ENCODE data around the gene ELOVL6. TPM values are rescaled to one million over a fixed set of nuclear protein-coding genes. Genes with fewer than 3 reads are reported as not detected.

Gene ELOVL6
- total RNA-seq, 4 donors from 2014 or later: 2.1 to 4.1 (median 3.3) TPM

DNA sequence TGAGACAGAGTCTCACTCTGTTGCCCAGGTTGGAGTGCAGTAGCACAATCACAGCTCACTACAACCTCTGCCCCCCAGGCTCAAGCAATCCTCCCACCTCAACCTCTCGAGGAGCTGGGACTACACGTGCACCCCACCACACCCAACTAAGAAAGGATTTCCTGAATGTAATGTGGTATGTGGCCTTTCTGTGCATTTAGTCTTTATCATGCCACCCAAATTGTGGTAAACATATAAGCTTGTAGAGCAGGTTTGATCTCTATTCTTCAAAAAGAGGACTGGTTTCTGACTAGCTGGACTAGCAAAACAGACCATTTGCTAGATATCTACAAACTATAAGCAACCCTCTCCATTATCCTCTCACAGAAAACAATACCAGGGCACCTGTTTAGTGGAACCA lies 33.6 kb downstream of the ELOVL6 start:
- intact Hi-C loops (cut with DNase I): no loop called here

DNA sequence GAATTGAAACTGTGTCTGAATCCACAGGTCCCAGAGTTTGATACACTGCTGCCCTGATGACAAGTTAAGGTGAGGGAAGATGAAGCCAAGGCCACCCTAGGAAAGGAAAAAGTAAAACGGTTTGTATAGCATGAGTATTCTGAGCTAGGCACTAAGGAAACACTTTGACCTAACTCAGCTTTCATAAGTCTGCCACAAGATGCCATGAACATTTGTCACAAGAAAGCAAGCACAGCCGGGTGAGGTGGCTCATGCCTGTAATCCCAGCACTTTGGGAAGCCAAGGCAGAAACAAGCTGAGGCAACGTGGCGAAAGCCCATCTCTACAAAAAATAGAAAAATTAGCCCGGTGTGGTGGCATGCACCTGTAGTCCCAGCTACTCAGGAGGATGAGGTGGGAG lies 34.2 kb downstream of the ELOVL6 start:
- DNase-seq: no peak
- no peaks in the 10 kb centered on the region for H3K4me1 ChIP-seq
- no peak overlapping the region for H3K4me3 ChIP-seq (replicated peaks in 1 of 3)
- intact Hi-C loops (cut with DNase I): no loop called here
- no peaks in the 10 kb centered on the region for H3K27me3 ChIP-seq
- no peak for TF ChIP-seq POLR2A (IDR thresholded peaks at IDR 0.05)
- TF ChIP-seq CTCF (IDR thresholded peaks at IDR 0.05): no peak
- 87 to 93% methylated on average over 5 of the region's 5 CpGs for WGBS, 2 donors
- H3K27ac ChIP-seq: no peak overlapping the region
- no peaks in the 10 kb centered on the region for H3K36me3 ChIP-seq
- H3K9me3 ChIP-seq: no peaks in the 10 kb centered on the region

More for the DNA sequence above, 33.6 kb downstream of the ELOVL6 start:
- Histone ChIP-seq H3K27me3 (no peaks in the 10 kb centered on the region), H3K9me3 (no peaks in the 10 kb centered on the region), H3K4me1 (no peaks in the 10 kb centered on the region), H3K4me3 (replicated peaks in 1 of 3) (no peak overlapping the region), H3K27ac (no peak overlapping the region), H3K36me3 (no peaks in the 10 kb centered on the region)
- TF ChIP-seq POLR2A (IDR thresholded peaks at IDR 0.05) (no peak), CTCF (IDR thresholded peaks at IDR 0.05) (no peak)
- no peak for DNase-seq
- WGBS, 2 donors: 70 to 81% methylated on average over 2 of the region's 2 CpGs

GRCh38 chr4:110163327-110164069 lies 34.9 kb downstream of the ELOVL6 start:
- Histone ChIP-seq H3K36me3 (no peaks in the 10 kb centered on the region), H3K9me3 (no peaks in the 10 kb centered on the region), H3K27ac (no peak overlapping the region), H3K27me3 (no peaks in the 10 kb centered on the region), H3K4me1 (no peaks in the 10 kb centered on the region), H3K4me3 (replicated peaks in 1 of 3) (no peak overlapping the region)
- 90% methylated on average over 4 of the region's 4 CpGs for WGBS, 2 donors
- intact Hi-C loops (cut with DNase I): no loop called here
- no peak for DNase-seq
- TF ChIP-seq POLR2A (IDR thresholded peaks at IDR 0.05) (no peak), CTCF (IDR thresholded peaks at IDR 0.05) (no peak)

GRCh38 chr4:110160618-110161017 lies 37.8 kb downstream of the ELOVL6 start:
- no peak for TF ChIP-seq CTCF (IDR thresholded peaks at IDR 0.05)
- no peak for TF ChIP-seq POLR2A (IDR thresholded peaks at IDR 0.05)
- no peak for DNase-seq
- H3K27ac ChIP-seq: no peak overlapping the region
- no peaks in the 10 kb centered on the region for H3K9me3 ChIP-seq
- intact Hi-C loops (cut with DNase I): no loop called here
- H3K27me3 ChIP-seq: no peaks in the 10 kb centered on the region
- H3K4me3 ChIP-seq (replicated peaks in 1 of 3): no peak overlapping the region
- no peaks in the 10 kb centered on the region for H3K4me1 ChIP-seq
- no peaks in the 10 kb centered on the region for H3K36me3 ChIP-seq

GRCh38 chr4:110159541-110159940 lies 38.9 kb downstream of the ELOVL6 start:
- intact Hi-C loops (cut with DNase I): no loop called here
- Histone ChIP-seq H3K9me3 (no peaks in the 10 kb centered on the region), H3K4me1 (no peaks in the 10 kb centered on the region), H3K4me3 (replicated peaks in 1 of 3) (no peak overlapping the region), H3K27ac (no peak overlapping the region), H3K36me3 (no peaks in the 10 kb centered on the region), H3K27me3 (no peaks in the 10 kb centered on the region)
- DNase-seq: no peak
- no peak for TF ChIP-seq POLR2A (IDR thresholded peaks at IDR 0.05)
- TF ChIP-seq CTCF (IDR thresholded peaks at IDR 0.05): no peak
- 82 to 95% methylated on average over 4 of the region's 4 CpGs for WGBS, 2 donors

Measured in thyroid gland (tissue), 4 donors.